CD14-positive monocyte (primary cell): ENCODE data around the gene FLYWCH2. TPM values are rescaled to one million over a fixed set of nuclear protein-coding genes. Genes with fewer than 3 reads are reported as not detected.

Experiments
- DNase-seq, 3 donors: peaks; one replicate each; pipeline ENCODE4 v3.0.0-alpha.2; 2011 to 2022
- H2AFZ ChIP-seq: 2 replicates; pipeline ENCODE4 v1.6.0; 2012; ENCODE audit warnings: mild to moderate bottlenecking, low read depth, low read length, inconsistent platforms; ENCODE audit not compliant: insufficient read depth, poor library complexity, severe bottlenecking
- H3K27ac ChIP-seq, 2 donors: 1 replicate in 1 of 2; 2 replicates in 1 of 2; pipeline ENCODE4 v1.5.1; 2012 to 2013; ENCODE audit warnings: low read length in 2 of 2, control low read depth in 1 of 2, inconsistent platforms in 1 of 2, low read depth in 1 of 2, mild to moderate bottlenecking in 1 of 2
- H3K27me3 ChIP-seq, 2 donors: one replicate each; pipeline versions ENCODE4 v1.6.0 to v1.6.1; 2011 to 2013; ENCODE audit warnings: low read length in 2 of 2; ENCODE audit not compliant: control insufficient read depth in 2 of 2, insufficient read depth in 2 of 2
- H3K36me3 ChIP-seq, 2 donors: replicated peaks in 1 of 2; 1 replicate in 1 of 2; 2 replicates in 1 of 2; pipeline versions ENCODE4 v1.5.1 to v1.6.1; 2012 to 2013; ENCODE audit warnings: low read length in 2 of 2, control low read depth in 1 of 2, inconsistent platforms in 1 of 2, mild to moderate bottlenecking in 1 of 2; ENCODE audit not compliant: insufficient read depth in 2 of 2, control insufficient read depth in 1 of 2
- H3K4me1 ChIP-seq, 2 donors: 1 replicate in 1 of 2; 2 replicates in 1 of 2; pipeline versions ENCODE4 v1.5.1 to v1.6.1; 2012 to 2013; ENCODE audit warnings: low read length in 2 of 2, control low read depth in 1 of 2, inconsistent platforms in 1 of 2, mild to moderate bottlenecking in 1 of 2, moderate library complexity in 1 of 2; ENCODE audit not compliant: insufficient read depth in 2 of 2, control insufficient read depth in 1 of 2
- H3K4me2 ChIP-seq: replicated peaks from 2 replicates; pipeline ENCODE3; 2012; ENCODE audit warnings: low read length, moderate library complexity, mild to moderate bottlenecking; ENCODE audit not compliant: poor library complexity, severe bottlenecking; ENCODE audit errors: extremely low read depth
- H3K4me3 ChIP-seq, 3 experiments: fragments of 200-600 bp in 1 of 3; sonication (generic) in 1 of 3; replicated peaks in 1 of 3; 1 replicate in 2 of 3; 2 replicates in 1 of 3; pipeline ENCODE4 v1.5.1; 2011 to 2013; ENCODE audit warnings: low read length in 3 of 3, mild to moderate bottlenecking in 3 of 3, control low read depth in 2 of 3, low read depth in 2 of 3, inconsistent platforms in 1 of 3, moderate library complexity in 1 of 3
- H3K79me2 ChIP-seq: 2 replicates; pipeline ENCODE4 v1.6.0; 2012; ENCODE audit warnings: mild to moderate bottlenecking, control low read depth, inconsistent platforms, low read length, moderate library complexity; ENCODE audit not compliant: insufficient read depth
- H3K9ac ChIP-seq: 2 replicates; pipeline ENCODE4 v1.6.0; 2017; ENCODE audit warnings: low read length, mild to moderate bottlenecking; ENCODE audit not compliant: insufficient read depth, poor library complexity, severe bottlenecking
- H3K9me3 ChIP-seq, 2 donors: replicated peaks in 1 of 2; 1 replicate in 1 of 2; 2 replicates in 1 of 2; pipeline versions ENCODE4 v1.5.1 to v1.6.1; 2012 to 2013; ENCODE audit warnings: low read length in 2 of 2, control low read depth in 1 of 2; ENCODE audit not compliant: control insufficient read depth in 1 of 2, insufficient read depth in 1 of 2
- H4K20me1 ChIP-seq: 2 replicates; pipeline ENCODE4 v1.6.0; 2012; ENCODE audit warnings: mild to moderate bottlenecking, low read length, control low read depth, moderate library complexity; ENCODE audit not compliant: insufficient read depth
- H3K27ac Mint-ChIP-seq, 7 donors: one replicate each; pipeline ENCODE4 v1.8.0; 2020; ENCODE audit warnings: mild to moderate bottlenecking in 7 of 7, mixed read lengths in 7 of 7, moderate library complexity in 6 of 7, inconsistent platforms in 2 of 7
- H3K27me3 Mint-ChIP-seq, 3 donors: one replicate each; pipeline ENCODE4 v1.8.0; 2021 to 2022; ENCODE audit warnings: low read depth in 3 of 3, mild to moderate bottlenecking in 3 of 3, mixed read lengths in 3 of 3, moderate library complexity in 3 of 3, inconsistent platforms in 1 of 3
- H3K36me3 Mint-ChIP-seq, 2 donors: one replicate each; pipeline ENCODE4 v1.8.0; 2020; ENCODE audit warnings: mixed read lengths in 2 of 2, inconsistent platforms in 1 of 2, mild to moderate bottlenecking in 1 of 2
- H3K4me1 Mint-ChIP-seq: one replicate; pipeline ENCODE4 v1.8.0; 2020; ENCODE audit warnings: mild to moderate bottlenecking, mixed read lengths
- H3K4me3 Mint-ChIP-seq, 2 donors: one replicate each; pipeline ENCODE4 v1.8.0; 2020; ENCODE audit warnings: mild to moderate bottlenecking in 2 of 2, mixed read lengths in 2 of 2, moderate library complexity in 1 of 2
- H3K9me3 Mint-ChIP-seq, 7 donors: one replicate each; pipeline ENCODE4 v1.8.0; 2020 to 2022; ENCODE audit warnings: mixed read lengths in 7 of 7, mild to moderate bottlenecking in 6 of 7, moderate library complexity in 6 of 7, inconsistent platforms in 2 of 7
- CTCF ChIP-seq: fragments of 200-600 bp; IDR thresholded peaks from one replicate; pipeline ENCODE4 v1.8.0; 2022; ENCODE audit warnings: antibody characterized with exemption, mild to moderate bottlenecking
- WGBS: methylation state at CpG from one replicate; pipeline ENCODE4 v1.1.5; 2013; ENCODE audit warnings: missing lambda C conversion rate; ENCODE audit not compliant: insufficient coverage; 5-methylcytosine and 5-hydroxymethylcytosine counted together
- intact Hi-C, 2 donors: fragments of 100-400 bp; cut with micrococcal nuclease; formaldehyde crosslinking; loops; one replicate each; pipeline versions ENCODE4 v1.15.0 to v1.15.1; 2023
- polyA plus RNA-seq, 3 donors: library from polyadenylated mRNA; depleted of rRNA in 1 of 3; unstranded in 2 of 3; stranded (reverse) in 1 of 3; fragments of 300-500 nt in 2 of 3; fragments of >200 nt in 1 of 3; fragmentation: Illumina TruSeq in 2 of 3; gene quantifications; 1 replicate in 2 of 3; 2 replicates in 1 of 3; pipeline ENCODE4 v1.2.3, GENCODE V29; 2012 to 2021

The FLYWCH2 gene
- polyA plus RNA-seq, 3 donors, result 10.9 to 14.8 (median 12.7) TPM

DNA sequence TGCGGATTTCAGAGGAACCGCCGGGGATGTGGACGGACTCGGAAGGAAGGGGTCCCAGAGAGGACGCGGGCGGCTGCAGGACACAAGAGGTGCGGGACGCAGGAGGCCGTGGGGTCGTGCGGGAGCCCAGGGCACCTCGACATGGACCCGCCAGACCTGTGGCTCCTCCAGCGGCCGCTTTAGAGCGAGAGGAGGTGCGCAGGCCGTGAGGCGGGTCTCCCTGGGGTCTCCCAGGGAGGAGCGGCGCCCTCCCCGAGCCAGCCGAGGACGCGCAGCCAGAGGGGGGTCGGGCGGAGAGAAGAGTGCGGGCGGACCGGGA lies 21.9 kb downstream of the FLYWCH2 start:
- Histone ChIP-seq H3K9me3 (no peaks in the 10 kb centered on the region), H3K36me3 (no peaks in the 10 kb centered on the region), H3K9ac (peak overlapping the region; percentile 73), H3K4me3 (peak overlapping the region; percentile 39 to 99 (median 88)), H2AFZ (peak overlapping the region; percentile 98), H4K20me1 (no peaks in the 10 kb centered on the region), H3K4me1 (peaks cover 21 to 27% of the 10 kb centered on the region in 2 donors), H3K4me2 (peak overlapping the region; percentile 100), H3K27ac (peak overlapping the region; percentile 65 to 76), H3K27me3 (no peaks in the 10 kb centered on the region), H3K79me2 (no peaks in the 10 kb centered on the region)
- intact Hi-C loops, result loop anchor here in 1 of 2 donors (1.0 to 2.0 kb wide), 2 partner anchors 14 to 23 kb away; no protein-coding TSS in a partner anchor
- Mint-ChIP-seq H3K4me3 (peak overlapping the region; percentile 93 to 94), H3K36me3 (peaks cover 0 to 2% of the 10 kb centered on the region in 2 donors), H3K9me3 (peaks cover 0 to 5% (median 0%) of the 10 kb centered on the region in 7 donors), H3K27ac (peak overlapping the region; percentile 57 to 94 (median 90)), H3K27me3 (peaks cover 0 to 2% (median 0%) of the 10 kb centered on the region in 3 donors), H3K4me1 (peaks cover 23% of the 10 kb centered on the region)
- no peak for TF ChIP-seq CTCF
- WGBS, result 0% methylated on average over 32 of the region's 32 CpGs
- DNase-seq, result no peak

DNA sequence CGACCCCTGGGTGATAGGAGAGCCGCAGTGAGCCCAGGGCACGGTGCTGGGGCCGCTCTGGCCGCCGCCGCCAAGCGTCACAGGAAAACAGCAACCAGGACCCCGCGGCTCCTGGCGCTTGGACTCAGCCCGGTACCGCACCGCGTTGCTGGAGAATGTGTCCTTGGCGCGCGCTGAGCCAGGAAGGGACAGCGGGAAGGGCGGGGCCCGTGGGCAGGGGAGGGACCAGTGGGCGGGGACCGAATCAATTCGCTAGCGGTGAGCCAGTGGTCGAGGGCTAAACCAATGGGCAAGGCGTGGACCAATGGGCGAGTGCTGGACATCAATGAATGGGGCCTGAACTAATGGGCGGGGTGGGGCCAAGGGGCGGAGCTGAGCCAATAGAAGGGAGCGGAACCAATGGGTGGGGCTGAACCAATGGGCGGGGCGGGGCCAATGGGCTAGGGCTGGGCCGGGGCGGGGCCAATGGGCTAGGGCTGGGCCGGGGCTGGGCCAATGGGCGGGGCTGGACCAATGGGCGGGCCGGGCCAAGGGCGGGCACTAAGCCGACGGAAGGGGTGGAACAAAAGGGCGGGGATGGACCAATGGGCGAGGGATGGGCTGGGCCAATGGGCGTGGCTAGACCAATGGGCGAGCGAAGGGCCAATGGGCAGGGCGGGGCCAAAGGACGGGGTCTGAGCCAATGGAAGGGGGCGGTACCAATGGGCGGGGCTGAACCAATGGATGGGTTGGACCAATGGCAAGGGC lies 22.4 kb downstream of the FLYWCH2 start:
- TF ChIP-seq CTCF, result no peak
- intact Hi-C loops, result loop anchor here in 1 of 2 donors (1.0 to 2.0 kb wide), 2 partner anchors 13 to 23 kb away; no protein-coding TSS in a partner anchor
- Mint-ChIP-seq H3K36me3 (no peaks in the 10 kb centered on the region), H3K4me3 (peak overlapping the region; percentile 93 to 94), H3K27me3 (peaks cover 0 to 1% (median 0%) of the 10 kb centered on the region in 3 donors), H3K4me1 (peaks cover 25% of the 10 kb centered on the region), H3K27ac (peak overlapping the region in 6 of 7 donors; percentile 57 to 93 (median 85)), H3K9me3 (peaks cover 0 to 5% (median 0%) of the 10 kb centered on the region in 7 donors)
- peak overlapping the region; percentile 98 for H2AFZ ChIP-seq
- H3K4me1 ChIP-seq, result peaks cover 21 to 27% of the 10 kb centered on the region in 2 donors
- under 1% methylated on average over 41 of the region's 51 CpGs for WGBS
- no peaks in the 10 kb centered on the region for H3K36me3 ChIP-seq
- H3K9ac ChIP-seq, result peak overlapping the region; percentile 73
- peak overlapping the region; percentile 65 to 76 for H3K27ac ChIP-seq
- no peaks in the 10 kb centered on the region for H3K79me2 ChIP-seq
- H3K27me3 ChIP-seq, result no peaks in the 10 kb centered on the region
- H3K4me3 ChIP-seq, result peak overlapping the region; percentile 39 to 99 (median 88)
- no peaks in the 10 kb centered on the region for H4K20me1 ChIP-seq
- H3K9me3 ChIP-seq, result no peaks in the 10 kb centered on the region
- peak; percentile 99 to 100 (median 99) for DNase-seq
- peak overlapping the region; percentile 100 for H3K4me2 ChIP-seq
